ENCODE measurements around the gene GNG8.

Gene GNG8

GRCh38 chr19:46616631-46617322, 19.2 kb downstream of the GNG8 start:
- no peak for FAIRE-seq

DNA sequence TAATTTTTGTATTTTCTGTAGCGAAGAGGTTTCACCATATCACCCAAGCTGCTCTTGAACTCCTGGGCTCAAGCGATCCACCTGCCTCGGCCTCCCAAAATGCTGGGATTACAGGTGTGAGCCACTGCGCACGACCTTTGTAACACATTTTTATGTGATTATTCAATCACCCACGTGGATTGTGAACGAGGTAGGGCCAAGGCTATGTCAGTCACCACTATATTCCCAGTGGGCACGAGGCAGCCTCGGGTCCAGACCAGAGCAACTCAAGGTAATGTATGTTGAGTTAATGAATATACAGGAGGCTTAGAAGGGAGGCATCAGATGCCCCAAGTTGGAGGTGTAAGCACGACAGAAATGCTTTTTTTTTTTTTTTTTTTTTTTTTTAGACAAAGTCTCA, 20.0 kb downstream of the GNG8 start:
- FAIRE-seq, result no peak

- no peak for FAIRE-seq
Measured at GRCh38 chr19:46614114-46614722, 21.8 kb downstream of the GNG8 start.

DNA sequence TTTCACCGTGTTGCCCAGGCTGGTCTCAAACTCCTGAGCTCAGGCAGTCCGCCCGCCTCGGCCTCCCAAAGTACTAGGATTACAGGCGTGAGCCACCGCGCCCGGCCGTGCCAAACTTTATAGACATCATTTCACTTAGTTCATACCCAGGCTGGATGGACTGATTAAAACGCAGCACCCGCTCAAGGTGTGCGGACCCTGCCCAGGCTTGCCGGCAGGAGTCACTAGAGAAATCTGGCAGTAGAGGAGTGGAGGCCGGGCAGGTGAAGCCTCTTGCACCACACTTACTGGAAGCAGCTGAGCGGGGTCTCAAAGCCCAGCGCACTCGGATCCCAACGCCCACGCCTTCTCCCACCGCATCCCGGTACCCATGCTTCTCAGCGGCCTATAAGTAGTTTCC, 22.5 kb downstream of the GNG8 start:
- FAIRE-seq, result no peak

DNA sequence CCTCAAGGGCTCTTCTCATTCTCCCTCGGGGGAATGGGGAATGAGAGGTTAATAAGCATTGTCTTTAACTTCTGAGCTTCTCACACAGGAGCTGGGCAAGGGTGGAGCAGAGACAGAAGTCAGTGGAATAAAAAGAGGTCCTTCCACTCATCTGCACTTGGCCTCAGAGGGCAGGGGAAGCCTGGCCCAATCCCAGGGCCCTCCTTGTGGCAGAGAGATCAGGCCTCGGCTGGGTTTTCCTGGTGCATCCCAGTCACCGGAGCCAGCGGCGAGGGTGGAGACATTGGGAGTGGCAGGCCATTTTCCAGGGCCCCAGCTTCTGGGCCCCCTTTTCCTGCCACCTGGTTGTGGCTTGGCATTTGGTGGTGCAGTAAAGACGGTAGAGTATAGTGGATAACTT, 24.2 kb downstream of the GNG8 start:
- no peak for FAIRE-seq

DNA sequence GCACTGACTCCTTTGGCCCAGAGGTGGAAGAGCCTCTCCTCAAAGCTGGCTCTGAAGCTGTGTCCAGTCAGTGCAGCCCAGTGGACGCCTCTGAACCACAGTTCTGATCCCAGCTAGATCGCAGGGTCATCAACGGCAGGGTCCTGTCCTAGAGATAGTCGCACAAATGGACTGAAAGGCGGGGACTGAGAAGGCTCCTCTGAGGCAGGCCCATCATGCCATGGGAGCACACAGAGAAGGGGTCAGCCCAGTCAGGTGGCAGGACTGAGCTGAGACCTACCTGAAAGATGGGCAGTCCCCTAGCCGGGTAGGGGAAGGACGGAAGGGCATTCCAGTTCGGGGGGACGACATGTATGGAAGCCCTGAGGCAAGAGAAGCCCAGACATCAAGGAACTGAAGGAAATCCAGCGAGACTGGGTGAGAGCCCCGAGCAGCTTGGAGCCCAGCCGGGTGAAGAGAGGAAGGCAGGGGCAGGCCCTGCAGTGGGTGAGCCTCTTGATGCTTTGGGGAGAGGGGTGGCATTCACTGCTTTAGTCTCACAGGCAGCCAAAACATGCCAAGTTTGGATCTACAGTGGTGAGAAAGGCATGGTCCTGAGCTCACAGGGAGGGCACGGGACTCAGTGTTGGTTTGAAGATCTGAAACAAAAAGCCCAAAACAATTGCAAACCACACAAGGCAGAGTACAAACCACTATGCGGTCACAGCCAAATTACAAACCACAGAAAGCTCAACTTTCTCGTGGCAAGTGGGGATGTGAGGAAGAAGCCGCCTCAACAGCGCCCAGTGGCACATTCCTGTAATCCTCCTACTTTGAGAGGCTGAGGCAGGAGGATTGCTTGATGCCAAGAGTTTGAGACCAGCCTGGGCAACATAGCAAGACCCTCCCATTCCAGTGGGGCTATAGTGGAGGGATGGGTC, 24.9 kb downstream of the GNG8 start:
- FAIRE-seq, result no peak

- FAIRE-seq, result no peak
Measured at GRCh38 chr19:46610413-46610775, 25.6 kb downstream of the GNG8 start.

DNA sequence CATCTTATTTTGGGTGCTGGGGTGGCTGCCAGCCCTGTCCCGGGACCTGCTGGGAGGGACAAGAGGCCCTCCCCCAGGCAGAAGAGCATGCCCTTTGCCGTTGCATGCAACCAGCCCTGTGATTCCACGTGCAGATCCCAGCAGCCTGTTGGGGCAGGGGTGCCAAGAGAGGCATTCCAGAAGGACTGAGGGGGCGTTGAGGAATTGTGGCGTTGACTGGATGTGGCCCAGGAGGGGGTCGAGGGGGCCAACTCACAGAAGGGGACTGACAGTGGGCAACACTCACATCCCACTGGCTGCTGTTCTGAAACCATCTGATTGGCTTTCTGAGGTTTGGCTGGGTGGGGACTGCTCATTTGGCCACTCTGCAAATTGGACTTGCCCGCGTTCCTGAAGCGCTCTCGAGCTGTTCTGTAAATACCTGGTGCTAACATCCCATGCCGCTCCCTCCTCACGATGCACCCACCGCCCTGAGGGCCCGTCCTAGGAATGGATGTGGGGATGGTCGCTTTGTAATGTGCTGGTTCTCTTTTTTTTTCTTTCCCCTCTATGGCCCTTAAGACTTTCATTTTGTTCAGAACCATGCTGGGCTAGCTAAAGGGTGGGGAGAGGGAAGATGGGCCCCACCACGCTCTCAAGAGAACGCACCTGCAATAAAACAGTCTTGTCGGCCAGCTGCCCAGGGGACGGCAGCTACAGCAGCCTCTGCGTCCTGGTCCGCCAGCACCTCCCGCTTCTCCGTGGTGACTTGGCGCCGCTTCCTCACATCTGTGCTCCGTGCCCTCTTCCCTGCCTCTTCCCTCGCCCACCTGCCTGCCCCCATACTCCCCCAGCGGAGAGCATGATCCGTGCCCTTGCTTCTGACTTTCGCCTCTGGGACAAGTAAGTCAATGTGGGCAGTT, 26.2 kb downstream of the GNG8 start:
- no peak for FAIRE-seq

GRCh38 chr19:46608581-46609345, 27.2 kb downstream of the GNG8 start:
- no peak for FAIRE-seq

- no peak for FAIRE-seq
Measured at GRCh38 chr19:46608178-46608577, 27.8 kb downstream of the GNG8 start.

DNA sequence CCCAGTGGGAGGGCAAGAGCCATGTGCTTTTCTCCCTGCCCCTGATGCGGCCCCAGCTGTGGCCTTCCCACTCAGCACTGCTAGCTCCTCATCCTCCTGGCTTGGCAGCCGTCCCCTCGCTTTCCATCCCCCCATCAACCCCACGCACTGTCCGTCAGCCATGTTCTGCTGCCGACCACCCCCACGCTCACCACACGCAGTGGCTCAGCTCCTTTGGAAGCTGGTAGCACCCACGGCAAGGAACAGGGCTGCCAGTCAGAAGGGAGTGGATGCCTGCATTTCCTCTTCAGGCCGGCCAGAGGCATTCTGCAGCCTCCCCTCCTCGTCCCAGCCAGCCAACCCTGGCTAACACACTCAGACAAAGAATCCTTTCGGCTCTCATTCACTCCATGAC, 28.6 kb downstream of the GNG8 start:
- no peak for FAIRE-seq

- FAIRE-seq, result no peak
Measured at GRCh38 chr19:46606681-46607447, 29.1 kb downstream of the GNG8 start.

- FAIRE-seq, result no peak
Measured at GRCh38 chr19:46606019-46606418, 30.0 kb downstream of the GNG8 start.

- FAIRE-seq, result no peak
Measured at GRCh38 chr19:46605356-46605821, 30.6 kb downstream of the GNG8 start.

DNA sequence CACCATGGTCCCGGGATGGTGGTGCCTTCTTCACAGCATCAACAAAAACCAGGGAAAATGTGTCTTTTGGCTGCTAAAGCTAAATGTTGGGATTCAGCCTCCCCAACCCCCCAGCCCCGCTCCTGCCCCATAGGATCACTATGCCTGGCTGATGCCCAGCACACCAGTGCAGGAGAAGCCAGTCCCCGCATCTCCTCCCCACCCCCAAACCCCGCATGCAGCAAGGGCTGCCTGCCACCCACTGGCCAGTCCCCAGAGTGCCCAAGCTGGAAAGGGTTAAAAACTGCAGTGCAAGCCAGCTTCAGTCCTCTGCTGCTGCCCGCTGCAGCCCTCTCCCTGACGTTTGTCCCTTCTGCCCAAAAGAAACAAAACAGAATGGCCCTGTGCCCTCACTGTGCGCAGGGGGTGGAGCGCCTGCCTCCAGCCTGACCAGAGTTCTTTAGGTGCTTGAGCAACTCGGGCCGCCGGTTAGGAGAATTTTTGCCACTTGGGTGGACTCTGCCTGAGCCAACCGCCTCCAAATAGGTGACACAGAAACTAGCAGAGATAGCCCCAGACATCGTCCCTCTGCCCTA, 31.1 kb downstream of the GNG8 start:
- FAIRE-seq, result no peak

GRCh38 chr19:46603752-46604231, 32.2 kb downstream of the GNG8 start:
- no peak for FAIRE-seq

DNA sequence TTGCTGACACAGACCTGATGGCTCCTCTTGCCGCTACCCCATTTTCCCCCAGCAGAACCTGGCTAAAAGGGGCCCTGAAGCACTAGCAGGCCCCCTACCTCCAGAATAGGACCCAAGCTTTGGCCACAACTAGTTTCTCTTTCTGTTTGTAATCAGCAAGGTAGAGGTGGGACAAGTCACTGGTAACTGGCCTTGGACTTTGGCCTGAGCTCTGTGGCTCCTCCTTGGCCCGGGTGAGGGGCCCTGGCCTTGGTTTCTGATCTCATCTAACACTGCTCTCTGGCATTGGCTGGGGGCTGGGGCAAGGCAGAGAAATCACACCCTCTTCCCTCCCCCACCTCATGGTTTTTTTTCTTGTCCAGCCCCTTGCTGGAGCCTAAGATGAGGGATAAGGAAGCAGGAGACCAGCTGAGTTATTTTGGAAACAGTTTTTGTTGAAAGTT, 32.8 kb downstream of the GNG8 start:
- no peak for FAIRE-seq

DNA sequence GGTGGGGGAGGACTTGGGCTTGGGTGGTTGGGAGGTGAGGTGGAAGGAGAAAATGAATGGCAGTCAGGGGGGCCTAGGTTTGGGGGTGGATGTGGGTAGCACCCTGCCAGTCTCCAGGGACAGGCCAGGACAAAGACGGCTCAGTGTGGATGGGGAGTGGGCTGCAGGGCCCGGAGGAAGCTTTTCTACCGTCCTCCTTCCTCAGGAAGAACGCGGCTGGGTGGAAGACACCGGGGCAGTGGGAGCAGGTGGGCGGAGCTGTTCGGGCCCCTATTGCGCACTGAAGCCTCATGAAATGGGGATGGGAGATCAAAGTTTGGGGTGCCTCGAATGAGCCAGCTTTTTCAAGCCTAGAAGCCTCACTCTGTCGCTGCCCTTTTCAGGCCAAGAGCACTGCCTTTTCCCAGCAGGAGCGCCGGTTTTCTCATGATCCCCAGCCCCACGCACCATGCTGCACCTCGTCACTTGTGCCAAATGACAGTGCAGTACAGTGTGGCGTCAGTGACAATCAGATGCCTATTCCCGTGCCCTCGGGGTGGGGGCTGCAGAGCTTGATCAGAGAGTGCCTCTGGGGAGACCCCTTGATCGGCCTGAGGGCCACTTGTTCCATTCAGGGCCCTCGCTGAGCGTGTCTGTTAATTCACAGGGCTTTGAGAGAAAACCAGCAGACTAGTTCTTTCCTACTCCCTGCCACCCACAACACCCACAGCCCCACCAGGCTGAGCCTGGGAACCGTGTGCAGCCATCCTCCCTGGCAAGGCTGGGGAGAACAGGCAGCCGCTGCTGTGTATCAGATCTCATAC, 33.4 kb downstream of the GNG8 start:
- no peak for FAIRE-seq
